GM12872 (cell line): ENCODE measurements around the gene ADAMTSL1.

ENCODE experiments used
- TF ChIP-seq, protein P1 (sequence below): IDR thresholded peaks from 3 replicates; pipeline ENCODE4 v1.5.1; 2011; ENCODE audit warnings: low read depth, mild to moderate bottlenecking, low read length, moderate library complexity; ENCODE audit not compliant: insufficient read depth

Gene ADAMTSL1

DNA sequence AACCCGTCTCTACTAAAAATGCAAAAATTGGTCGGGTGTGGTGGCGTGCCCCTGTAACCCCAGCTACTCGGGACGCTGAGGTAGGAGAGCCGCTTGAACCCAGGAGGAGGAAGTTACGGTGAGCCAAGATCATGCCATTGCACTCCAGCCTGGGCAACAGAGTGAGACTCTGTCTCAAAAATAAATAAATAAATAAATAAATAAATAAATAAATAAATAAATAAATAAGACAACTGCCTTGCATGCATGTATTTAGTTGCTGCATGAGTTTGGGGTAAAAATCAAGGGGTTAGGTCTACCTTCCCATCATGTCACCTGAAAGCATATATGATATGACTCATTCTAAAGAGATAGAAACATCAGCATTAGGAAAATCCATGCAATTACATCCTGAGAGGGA is 254.0 kb downstream of the ADAMTSL1 start:
- TF ChIP-seq, protein P1, sequence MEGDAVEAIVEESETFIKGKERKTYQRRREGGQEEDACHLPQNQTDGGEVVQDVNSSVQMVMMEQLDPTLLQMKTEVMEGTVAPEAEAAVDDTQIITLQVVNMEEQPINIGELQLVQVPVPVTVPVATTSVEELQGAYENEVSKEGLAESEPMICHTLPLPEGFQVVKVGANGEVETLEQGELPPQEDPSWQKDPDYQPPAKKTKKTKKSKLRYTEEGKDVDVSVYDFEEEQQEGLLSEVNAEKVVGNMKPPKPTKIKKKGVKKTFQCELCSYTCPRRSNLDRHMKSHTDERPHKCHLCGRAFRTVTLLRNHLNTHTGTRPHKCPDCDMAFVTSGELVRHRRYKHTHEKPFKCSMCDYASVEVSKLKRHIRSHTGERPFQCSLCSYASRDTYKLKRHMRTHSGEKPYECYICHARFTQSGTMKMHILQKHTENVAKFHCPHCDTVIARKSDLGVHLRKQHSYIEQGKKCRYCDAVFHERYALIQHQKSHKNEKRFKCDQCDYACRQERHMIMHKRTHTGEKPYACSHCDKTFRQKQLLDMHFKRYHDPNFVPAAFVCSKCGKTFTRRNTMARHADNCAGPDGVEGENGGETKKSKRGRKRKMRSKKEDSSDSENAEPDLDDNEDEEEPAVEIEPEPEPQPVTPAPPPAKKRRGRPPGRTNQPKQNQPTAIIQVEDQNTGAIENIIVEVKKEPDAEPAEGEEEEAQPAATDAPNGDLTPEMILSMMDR = no peak

DNA sequence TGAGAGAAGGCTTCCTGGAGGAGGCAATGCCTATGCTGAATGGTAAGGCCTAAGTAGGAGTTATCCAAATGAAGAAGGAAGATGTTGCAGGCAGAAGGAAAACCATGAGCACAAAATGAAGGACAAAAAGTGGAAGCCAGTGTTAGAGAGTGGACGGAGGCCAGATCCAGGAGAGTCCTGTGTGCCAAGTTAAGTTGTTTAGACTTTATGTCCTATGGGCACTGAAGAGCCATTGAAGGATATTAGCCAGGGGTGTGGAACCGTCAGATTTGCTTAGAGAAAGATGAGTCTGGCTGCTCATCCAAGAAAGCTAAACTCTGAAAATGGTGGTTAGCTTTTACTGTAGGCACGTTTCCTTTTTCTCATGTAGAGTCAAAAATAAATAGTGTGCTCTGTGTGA is 254.7 kb downstream of the ADAMTSL1 start:
- TF ChIP-seq, protein P1 = no peak

DNA sequence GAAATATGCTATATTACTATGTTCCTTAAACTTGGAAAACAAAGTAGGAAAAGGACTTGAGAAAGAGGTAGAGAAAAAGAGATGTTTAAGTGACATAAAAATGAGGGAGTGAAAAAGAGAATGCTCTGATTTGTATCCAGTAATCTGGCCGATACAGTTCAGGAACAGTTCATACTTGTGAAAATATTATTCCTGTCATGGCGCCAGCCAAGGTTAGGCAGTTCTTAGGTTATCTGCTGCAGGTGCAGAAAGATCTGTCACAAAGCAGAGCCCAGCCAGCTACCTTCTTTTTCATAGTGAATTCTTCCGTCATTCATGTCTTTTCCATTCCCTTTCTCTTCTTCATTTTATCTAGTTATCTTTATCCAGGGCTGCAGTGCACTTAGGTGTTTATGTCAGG is 256.3 kb downstream of the ADAMTSL1 start:
- TF ChIP-seq, protein P1 = no peak

- TF ChIP-seq, protein P1 = no peak
These were observed 265.2 kb downstream of the ADAMTSL1 start for GRCh38 chr9:18739127-18739526.

- TF ChIP-seq, protein P1 = no peak
These were observed 265.8 kb downstream of the ADAMTSL1 start for GRCh38 chr9:18739641-18740318.

- TF ChIP-seq, protein P1 = no peak
These were observed 267.4 kb downstream of the ADAMTSL1 start for GRCh38 chr9:18741359-18741758.

DNA sequence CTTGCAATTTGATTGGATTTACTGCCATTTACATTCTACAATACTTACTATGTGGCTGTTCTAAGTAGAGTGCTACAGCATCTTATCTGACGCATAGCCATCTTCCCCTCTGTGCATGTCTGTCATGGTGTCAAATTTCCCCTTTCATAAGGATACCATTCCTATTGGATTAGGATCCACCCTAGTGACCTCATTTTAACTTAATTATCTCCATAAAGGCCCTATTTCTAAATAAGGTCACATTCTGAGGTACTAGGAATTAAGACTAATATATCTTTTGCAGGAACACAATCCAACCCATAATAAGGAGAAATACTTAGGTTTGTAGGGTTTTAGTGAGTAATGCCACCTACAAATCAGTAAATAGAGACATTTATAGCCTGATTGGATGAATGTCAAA is 268.0 kb downstream of the ADAMTSL1 start:
- TF ChIP-seq, protein P1 = no peak
